Mucosa of gallbladder (tissue), 1 donor: Measurements from ENCODE around the gene GCKR. TPM values are rescaled to one million over a fixed set of nuclear protein-coding genes. Genes with fewer than 3 reads are reported as not detected.
"Not testable (repeated sequence)": the region's sequence is repeated elsewhere in the genome, so short reads cannot be mapped to it uniquely, and the experiment has no call there.

ENCODE experiments used
- DNase-seq: peaks from one replicate; pipeline ENCODE4 v3.0.0-alpha.2; 2020; ENCODE audit warnings: low spot score
- total RNA-seq: library from RNA; stranded (reverse); gene quantifications from one replicate; pipeline ENCODE4 v1.2.1, GENCODE V29; 2021
- donor health status: DM: no; HTN: no; CAD: no.

The GCKR gene
- total RNA-seq, 1 donor from 2014 or later, result 7.6 TPM

- DNase-seq, result no peak
These were observed 12.7 kb downstream of the GCKR start for GRCh38 chr2:27509326-27509725.

GRCh38 chr2:27518113-27518781 is 21.6 kb downstream of the GCKR start:
- no peak for DNase-seq

GRCh38 chr2:27518782-27519113 is 22.1 kb downstream of the GCKR start:
- DNase-seq, result no peak

- DNase-seq, result no peak
These were observed 23.7 kb downstream of the GCKR start for GRCh38 chr2:27520316-27520715.

DNA sequence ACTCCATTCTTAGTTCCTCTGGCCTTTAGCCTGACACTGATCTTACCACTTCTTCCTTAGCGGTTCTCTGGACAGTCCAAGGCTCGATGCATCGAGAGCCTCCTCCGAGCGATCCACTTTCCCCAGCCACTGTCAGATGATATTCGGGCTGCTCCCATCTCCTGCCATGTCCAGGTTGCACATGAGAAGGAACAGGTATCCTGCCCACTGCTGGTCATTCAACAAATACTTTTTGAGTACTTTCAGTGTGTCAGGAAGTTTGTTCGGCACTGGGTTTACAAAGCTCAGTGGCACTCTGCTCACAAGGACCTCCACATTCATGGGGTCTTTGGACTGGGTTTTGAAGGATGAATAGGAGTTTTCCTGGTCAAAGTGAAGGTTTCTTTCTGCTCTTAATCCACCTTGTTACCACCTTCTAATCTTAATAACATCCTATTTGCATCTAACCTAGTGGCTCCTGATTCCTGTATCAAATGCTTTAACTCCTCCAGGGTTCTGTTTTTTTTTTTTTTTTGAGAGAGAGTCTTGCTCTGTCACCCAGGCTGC is 25.8 kb downstream of the GCKR start:
- DNase-seq, result no peak

DNA sequence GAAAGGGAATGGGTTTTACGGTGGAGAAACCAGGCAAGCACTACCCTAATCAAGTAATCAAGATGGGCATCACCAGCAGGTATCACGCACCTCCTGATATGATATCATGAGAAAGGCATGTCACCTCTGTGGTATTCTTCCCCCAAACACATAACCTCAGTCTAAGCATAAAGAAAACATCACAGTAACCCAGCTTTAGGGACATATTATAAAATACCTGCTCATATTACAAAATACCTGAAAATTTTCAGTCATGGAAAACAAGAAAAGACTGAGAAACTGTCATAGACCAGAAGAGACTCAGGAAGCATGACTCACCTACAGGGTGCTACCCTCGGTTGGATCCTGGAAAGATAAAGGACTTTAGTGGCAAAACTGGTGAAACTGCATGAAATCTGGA is 30.5 kb downstream of the GCKR start:
- no peak for DNase-seq

DNA sequence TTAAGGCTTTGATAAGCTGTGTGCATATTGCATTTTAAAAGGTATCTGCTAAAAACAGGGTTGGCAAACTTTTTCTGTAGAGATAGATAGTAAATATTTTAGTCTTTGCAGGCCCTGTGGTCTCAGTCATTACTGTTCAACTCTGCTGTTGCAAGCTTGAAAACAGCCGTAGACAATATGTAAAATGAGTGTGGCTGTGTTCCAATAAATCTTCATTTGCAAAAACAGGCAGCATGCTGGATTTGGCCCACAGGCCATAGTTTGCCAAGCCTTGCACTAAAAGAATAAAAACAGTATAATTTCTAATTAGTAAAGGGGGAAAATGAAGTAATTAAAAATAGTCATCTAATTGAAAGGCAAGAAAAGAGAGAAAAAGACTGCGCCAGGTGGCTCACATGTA is 35.3 kb downstream of the GCKR start:
- DNase-seq, result no peak

- DNase-seq, result no peak
These were observed 40.6 kb downstream of the GCKR start for GRCh38 chr2:27537287-27537686.

DNA sequence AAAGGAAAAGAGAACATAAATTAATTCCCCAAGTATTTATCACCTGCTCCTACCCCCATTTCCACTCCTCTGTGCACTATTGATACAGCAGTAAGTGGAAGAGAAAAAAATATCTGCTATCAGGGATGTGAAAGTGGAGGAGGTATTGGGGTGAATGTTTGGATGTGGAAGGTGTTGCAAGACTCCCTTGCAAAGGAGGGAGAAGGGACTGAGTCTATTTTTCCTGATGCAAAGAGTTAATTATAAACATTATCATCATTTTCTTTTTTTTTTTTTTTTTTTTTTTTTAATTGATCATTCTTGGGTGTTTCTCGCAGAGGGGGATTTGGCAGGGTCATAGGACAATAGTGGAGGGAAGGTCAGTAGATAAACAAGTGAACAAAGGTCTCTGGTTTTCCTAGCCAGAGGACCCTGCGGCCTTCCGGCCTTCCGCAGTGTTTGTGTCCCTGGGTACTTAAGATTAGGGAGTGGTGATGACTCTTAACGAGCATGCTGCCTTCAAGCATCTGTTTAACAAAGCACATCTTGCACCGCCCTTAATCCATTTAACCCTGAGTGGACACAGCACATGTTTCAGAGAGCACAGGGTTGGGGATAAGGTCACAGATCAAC is 42.3 kb downstream of the GCKR start:
- DNase-seq, result not testable (repeated sequence)

- not testable (repeated sequence) for DNase-seq
These were observed 43.0 kb downstream of the GCKR start for GRCh38 chr2:27539649-27540048.

- DNase-seq, result no peak
These were observed 47.6 kb downstream of the GCKR start for GRCh38 chr2:27544143-27544821.

- no peak for DNase-seq
These were observed 48.9 kb downstream of the GCKR start for GRCh38 chr2:27545348-27546141.

GRCh38 chr2:27549303-27549702 is 52.7 kb downstream of the GCKR start:
- DNase-seq, result no peak

DNA sequence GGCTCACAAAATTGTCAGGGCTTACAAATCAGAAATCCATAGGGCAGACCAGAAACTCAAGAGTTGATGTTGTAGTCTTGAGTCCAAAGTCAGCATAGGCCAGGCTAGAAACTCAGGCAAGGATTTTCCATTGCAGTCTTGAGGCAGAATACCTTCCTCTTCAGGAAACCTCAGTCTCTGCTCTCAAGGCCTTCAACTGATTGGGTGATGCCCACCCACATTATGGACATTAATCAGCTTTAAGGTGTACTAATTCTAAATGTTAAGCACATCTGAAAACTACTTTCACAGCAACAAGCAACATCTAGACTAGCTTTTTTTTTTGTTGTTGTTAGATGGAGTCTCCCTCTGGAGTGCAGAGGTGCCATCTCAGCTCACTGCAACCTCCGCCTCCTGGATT is 54.9 kb downstream of the GCKR start:
- DNase-seq, result no peak

DNA sequence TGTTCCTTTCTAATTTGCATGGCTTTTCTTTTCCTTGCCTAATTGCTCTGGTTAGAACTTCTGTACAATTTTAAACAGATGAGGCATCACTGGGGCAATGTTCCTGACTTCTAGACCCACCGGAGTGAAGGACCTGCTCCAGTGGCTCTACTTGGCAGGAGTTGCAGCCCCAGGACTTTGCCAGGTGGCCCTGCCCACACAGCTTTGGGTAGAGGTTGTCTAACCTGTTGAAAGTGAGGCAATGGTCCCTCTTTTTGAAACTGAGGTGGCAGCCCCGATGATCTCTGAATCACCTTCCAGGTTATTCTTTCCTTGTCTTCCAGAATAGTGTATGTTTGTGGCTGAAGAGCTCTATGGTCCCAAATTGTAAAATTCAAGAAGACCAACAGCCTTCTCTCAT is 56.3 kb downstream of the GCKR start:
- no peak for DNase-seq

DNA sequence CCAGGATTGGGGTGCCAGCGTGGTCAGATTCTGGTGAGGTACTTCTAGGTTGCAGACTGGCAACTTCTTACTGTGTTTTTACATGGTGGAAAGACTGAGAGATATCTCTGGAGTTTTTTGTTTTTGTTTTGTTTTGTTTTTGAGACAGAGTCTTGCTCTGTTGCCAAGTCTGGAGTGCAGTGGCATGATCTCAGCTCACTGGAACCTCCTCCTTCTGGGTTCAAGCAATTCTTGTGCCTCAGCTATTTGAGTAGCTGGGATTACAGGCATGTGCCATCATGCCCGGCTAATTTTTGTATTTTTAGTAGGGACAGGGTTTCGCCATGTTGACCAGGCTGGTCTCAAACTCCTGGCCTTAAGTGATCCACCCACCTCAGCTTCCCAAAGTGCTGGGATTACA is 57.8 kb downstream of the GCKR start:
- not testable (repeated sequence) for DNase-seq

- no peak for DNase-seq
These were observed 62.6 kb downstream of the GCKR start for GRCh38 chr2:27559228-27559627.

GRCh38 chr2:27561060-27561459 is 64.4 kb downstream of the GCKR start:
- DNase-seq, result no peak

- DNase-seq, result no peak
These were observed 70.0 kb downstream of the GCKR start for GRCh38 chr2:27566628-27567027.

GRCh38 chr2:27569398-27569797 is 72.8 kb downstream of the GCKR start:
- DNase-seq, result no peak

- DNase-seq, result no peak
These were observed 74.6 kb downstream of the GCKR start for GRCh38 chr2:27571197-27571596.

GRCh38 chr2:27571681-27572080 is 75.0 kb downstream of the GCKR start:
- no peak for DNase-seq
